ENCODE results near the gene UMOD. TPM values are rescaled to one million over a fixed set of nuclear protein-coding genes. Genes with fewer than 3 reads are reported as not detected.

The UMOD gene
- polyA plus RNA-seq, 1 experiment: not detected

- peak; percentile 30 for DNase-seq (ENCODE audit: low read depth, low spot score)
- Histone ChIP-seq H3K27me3 (ENCODE audit: control insufficient read depth, insufficient read depth, low read length) (no peaks in the 10 kb centered on the region), H3K4me3 (ENCODE audit: low read depth, low read length) (no peak overlapping the region), H3K27ac (ENCODE audit: low read depth, low read length) (no peak overlapping the region), H3K9me3 (ENCODE audit: control insufficient read depth, insufficient read depth, low read length) (no peaks in the 10 kb centered on the region)
- TF ChIP-seq CTCF (IDR thresholded peaks at IDR 0.05; ENCODE audit: low read depth, low read length): peak; percentile 83
- CTCF ChIA-PET: interaction anchor here (0.6 to 11.0 kb wide), 12 partner anchors 9 to 486 kb away, joined by 3 to 405 read pairs (median 6); no protein-coding TSS in a partner anchor
- POLR2A ChIA-PET: no interaction called here
Measured at GRCh38 chr16:20383106-20384029, 30.9 kb upstream of the UMOD start.

GRCh38 chr16:20382202-20382948 is 29.9 kb upstream of the UMOD start:
- POLR2A ChIA-PET: no interaction called here
- CTCF ChIA-PET: interaction anchor here (1.6 to 11.0 kb wide), 4 partner anchors 449 to 480 kb away, joined by 3 to 405 read pairs (median 10); no protein-coding TSS in a partner anchor
- H3K27ac ChIP-seq (ENCODE audit: low read depth, low read length): no peak overlapping the region

GRCh38 chr16:20380782-20381181 is 28.3 kb upstream of the UMOD start:
- ChIA-PET CTCF (interaction anchor here (11.0 kb wide), 1 partner anchor 474 kb away, joined by 405 read pairs; no protein-coding TSS in a partner anchor), POLR2A (no interaction called here)

More at GRCh38 chr16:20382202-20382948, 29.9 kb upstream of the UMOD start:
- TF ChIP-seq CTCF (IDR thresholded peaks at IDR 0.05; ENCODE audit: low read depth, low read length): no peak
- no peaks in the 10 kb centered on the region for H3K9me3 ChIP-seq (ENCODE audit: control insufficient read depth, insufficient read depth, low read length)
- DNase-seq (ENCODE audit: low read depth, low spot score): no peak
- no peaks in the 10 kb centered on the region for H3K27me3 ChIP-seq (ENCODE audit: control insufficient read depth, insufficient read depth, low read length)
- H3K4me3 ChIP-seq (ENCODE audit: low read depth, low read length): no peak overlapping the region

GRCh38 chr16:20377181-20377580 is 24.7 kb upstream of the UMOD start:
- no peaks in the 10 kb centered on the region for H3K27me3 ChIP-seq (ENCODE audit: control insufficient read depth, insufficient read depth, low read length)
- POLR2A ChIA-PET: no interaction called here
- H3K27ac ChIP-seq (ENCODE audit: low read depth, low read length): no peak overlapping the region
- TF ChIP-seq CTCF (IDR thresholded peaks at IDR 0.05; ENCODE audit: low read depth, low read length): no peak
- H3K9me3 ChIP-seq (ENCODE audit: control insufficient read depth, insufficient read depth, low read length): no peaks in the 10 kb centered on the region
- no peak for DNase-seq (ENCODE audit: low read depth, low spot score)
- CTCF ChIA-PET: interaction anchor here (0.6 to 1.5 kb wide), 3 partner anchors 8 to 470 kb away, joined by 3 to 9 read pairs (median 6); no protein-coding TSS in a partner anchor
- H3K4me3 ChIP-seq (ENCODE audit: low read depth, low read length): no peak overlapping the region

More at GRCh38 chr16:20380782-20381181, 28.3 kb upstream of the UMOD start:
- H3K4me3 ChIP-seq (ENCODE audit: low read depth, low read length): no peak overlapping the region
- H3K9me3 ChIP-seq (ENCODE audit: control insufficient read depth, insufficient read depth, low read length): no peaks in the 10 kb centered on the region
- no peaks in the 10 kb centered on the region for H3K27me3 ChIP-seq (ENCODE audit: control insufficient read depth, insufficient read depth, low read length)
- H3K27ac ChIP-seq (ENCODE audit: low read depth, low read length): no peak overlapping the region
- no peak for DNase-seq (ENCODE audit: low read depth, low spot score)
- no peak for TF ChIP-seq CTCF (IDR thresholded peaks at IDR 0.05; ENCODE audit: low read depth, low read length)
